Activated CD4-positive, alpha-beta T cell treated with anti-CD3 and anti-CD28 coated beads for 4 hours (primary cell): ENCODE results near the gene VAMP2.
"Not testable (repeated sequence)": the region's sequence is repeated elsewhere in the genome, so short reads cannot be mapped to it uniquely, and the experiment has no call there.

Experiments used
- DNase-seq, 2 donors: peaks; one replicate each; pipeline ENCODE4 v3.0.0-alpha.2; 2020

Gene VAMP2

DNA sequence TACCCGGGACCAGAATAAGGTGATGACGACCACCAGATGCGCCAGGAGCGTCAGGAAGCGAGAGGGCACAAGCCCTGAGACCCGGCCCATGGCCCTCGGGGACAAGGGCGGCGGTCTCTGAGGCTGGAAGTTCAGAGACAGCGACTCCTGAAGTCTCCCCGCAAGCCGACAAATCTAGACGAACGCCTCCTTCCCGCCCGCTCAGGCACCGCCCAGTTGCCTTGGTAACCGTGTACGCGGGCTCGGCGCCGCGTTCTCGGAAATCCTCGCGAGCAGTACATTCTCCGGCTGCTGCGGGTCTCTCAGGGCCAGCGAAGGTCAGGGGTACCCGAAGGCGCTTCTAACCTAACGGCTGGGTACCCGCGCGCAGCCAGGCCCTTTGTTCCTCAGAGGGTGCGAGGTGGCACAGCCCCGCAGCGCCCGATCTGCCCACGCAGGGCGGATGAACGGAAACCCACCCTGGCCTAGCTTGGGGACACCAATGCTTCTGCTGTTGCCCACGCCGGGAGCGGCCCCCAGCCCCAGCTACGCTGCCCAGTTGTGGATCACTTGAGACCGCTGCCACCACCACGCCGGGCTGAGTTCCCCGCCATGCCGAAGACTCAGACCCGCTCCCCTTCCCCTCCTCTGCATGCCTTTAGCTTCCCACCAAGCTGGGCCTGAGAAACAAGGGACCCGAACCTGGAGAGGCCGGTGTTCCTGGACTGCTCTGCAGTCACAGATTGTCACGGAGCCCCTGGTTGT lies 13.6 kb upstream of the VAMP2 start, which contains the start of gene TMEM107:
TSS of gene TMEM107 (minus strand) at position 184 of the 744 bp plus-strand sequence. CDS start at position 90, 94 bp downstream.
- peak; percentile 85 for DNase-seq

DNA sequence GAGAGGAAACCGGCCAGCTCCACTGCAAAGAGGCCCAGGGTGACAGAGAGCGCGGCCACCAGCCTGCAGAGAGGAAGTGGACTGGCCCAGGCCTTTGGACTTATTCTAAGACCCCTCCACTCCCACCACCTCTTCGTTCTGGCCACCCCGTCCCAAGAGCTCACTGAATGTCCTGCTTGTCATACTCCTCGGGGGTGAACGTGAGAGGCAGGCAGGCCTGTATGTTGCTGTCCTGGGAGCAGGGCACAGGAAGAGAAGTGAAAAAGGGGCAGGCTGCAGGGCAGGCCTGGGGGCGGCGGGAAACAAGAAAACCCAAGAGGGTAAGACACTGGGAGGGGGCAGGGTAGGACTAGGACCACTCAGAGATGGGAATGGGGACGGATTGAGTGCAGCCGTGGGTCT lies 13.0 kb upstream of the VAMP2 start:
- no peak for DNase-seq

DNA sequence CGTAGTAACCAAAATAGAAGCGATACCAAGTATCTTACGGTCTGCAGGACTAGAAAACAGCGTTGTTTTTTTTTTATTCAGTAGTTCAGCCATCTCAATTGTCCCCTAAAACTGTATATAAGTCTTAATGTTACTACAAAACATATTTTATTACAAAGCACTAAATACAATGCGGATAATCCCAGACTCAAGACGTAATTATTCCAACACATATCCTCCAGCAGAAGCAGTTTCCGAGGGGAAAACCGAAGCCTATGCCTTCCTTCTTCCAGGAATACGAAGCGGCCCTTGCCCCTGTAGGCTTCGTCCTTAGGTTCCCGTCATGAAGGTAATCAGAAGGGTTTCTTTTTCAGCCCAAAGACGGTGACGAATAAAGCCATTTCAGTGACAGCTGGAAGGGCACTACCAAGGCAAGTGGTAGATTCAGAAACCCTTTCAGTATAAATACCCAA lies 11.1 kb upstream of the VAMP2 start:
- no peak for DNase-seq

DNA sequence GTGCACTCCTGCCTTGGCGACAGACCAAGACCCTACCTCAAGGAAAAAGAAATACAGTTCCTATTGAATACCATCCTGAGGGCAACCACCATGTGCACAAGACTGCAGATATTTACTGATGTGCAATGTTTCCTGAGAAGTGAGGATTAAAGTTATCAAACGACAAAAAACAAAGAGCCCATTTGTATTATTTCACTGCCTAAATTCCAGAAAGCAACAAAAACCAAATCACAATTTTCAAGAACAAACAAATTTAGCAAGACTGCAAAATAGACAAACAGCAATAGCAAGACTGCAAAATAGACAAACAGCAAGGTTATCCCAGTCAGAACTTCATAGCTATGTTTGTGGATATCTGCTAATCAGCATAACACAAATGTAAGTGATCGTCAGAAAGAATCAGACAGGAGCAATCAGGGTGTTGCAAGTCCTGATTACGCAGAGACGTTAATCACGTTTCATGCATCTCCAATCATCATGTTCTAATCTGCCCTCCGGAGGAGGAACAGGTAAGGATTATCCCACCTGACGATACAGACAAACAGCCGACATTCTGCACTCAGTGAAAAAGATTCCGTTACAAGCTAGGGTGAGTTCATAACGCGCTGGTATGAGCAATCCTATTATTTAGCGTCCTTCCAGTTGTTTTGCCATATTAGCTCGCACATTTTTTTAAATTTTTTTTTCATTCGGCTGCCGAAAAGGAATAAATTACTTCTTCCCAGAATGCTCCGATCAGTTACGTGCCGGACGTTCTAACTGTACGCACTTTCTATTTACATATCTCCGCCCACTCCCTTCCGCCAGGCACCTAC lies 10.5 kb upstream of the VAMP2 start:
- peak; percentile 78 to 84 for DNase-seq

GRCh38 chr17:8170186-8170585 lies 7.4 kb upstream of the VAMP2 start:
- not testable (repeated sequence) for DNase-seq

DNA sequence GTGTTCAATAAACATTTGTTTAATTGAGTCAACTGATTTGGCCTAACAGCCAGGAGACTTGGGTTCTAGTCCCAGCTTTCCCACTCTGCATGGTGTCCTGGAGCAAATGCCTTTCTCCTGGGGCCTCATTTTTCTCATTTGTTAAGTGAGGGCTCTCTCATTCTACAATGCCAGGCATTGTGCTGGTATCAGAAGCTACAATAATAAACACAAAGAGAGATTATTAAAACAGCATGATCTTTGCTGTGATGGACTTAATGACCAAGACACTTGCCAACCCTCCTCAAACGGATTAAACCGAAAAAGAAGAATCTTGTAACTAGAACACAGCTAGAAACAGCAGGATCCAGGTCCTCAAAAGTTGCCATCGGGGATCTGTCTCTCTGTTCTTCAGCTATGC lies 4.8 kb upstream of the VAMP2 start:
- no peak for DNase-seq

DNA sequence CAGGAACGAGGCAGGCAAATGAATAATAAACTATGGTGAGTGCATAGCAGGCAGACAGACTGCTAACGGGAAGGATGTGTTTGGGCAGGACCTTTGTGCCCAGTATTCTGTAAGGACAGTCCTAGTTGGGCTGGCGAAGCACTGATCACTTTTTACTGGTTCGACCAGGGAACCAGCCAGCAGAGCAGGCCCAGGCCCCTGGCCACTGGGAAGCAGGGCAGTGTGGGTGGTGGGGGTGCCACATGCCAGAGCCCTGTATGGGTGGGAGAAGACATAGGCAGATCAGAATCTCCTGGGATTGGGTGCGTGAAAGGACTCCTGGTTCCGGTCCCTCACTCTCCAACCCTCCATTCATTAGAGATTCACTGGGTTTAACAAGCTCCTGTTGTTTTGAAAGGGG lies 4.0 kb upstream of the VAMP2 start:
- DNase-seq = no peak

GRCh38 chr17:8164815-8165131 lies 2.0 kb upstream of the VAMP2 start:
- DNase-seq = no peak

DNA sequence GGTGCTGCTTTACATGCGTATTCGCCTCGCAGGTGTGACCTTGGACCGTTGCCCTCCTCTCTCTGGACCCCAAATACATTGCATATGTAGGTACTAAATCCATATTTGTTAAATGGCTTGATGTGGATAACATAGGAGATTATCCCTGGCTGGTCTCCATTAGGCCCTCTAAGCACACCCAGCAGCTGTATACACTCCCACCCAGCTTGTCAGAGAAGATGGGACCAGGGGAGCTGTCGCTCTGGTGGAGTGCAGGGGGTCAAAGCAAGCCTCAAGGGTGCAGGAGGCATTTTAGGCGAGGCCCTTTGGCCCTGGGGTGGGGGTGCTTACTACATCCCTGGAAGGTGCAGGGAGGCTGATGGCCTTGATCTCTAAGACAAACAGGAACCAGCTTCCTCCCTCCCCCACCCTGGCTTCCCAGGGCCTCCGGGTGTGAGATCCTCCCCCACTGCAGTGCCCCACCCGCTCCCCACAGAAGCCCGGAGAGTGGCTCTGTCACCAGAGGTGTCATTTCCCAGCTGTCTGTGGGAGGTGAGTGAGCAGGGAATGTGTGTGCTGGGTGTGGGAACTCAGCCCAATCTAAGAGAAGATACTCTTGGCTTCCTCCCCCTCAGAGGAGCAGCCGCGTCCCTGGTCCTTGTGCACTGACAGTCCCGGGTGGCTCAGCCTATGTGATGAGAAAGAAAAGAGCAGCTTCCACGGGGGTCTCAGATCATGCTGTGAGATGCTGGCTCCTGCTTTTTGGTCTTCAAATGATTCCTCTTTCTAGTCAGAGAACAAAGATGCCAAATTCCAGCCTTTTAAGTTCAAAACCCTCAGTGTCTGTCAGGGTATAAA lies 1.4 kb upstream of the VAMP2 start:
- peak; percentile 50 to 64 for DNase-seq

- no peak for DNase-seq
These were observed 539 bp upstream of the VAMP2 start for GRCh38 chr17:8162997-8163977.

- DNase-seq = no peak
These were observed 1.2 kb downstream of the VAMP2 start for GRCh38 chr17:8161289-8162232.

DNA sequence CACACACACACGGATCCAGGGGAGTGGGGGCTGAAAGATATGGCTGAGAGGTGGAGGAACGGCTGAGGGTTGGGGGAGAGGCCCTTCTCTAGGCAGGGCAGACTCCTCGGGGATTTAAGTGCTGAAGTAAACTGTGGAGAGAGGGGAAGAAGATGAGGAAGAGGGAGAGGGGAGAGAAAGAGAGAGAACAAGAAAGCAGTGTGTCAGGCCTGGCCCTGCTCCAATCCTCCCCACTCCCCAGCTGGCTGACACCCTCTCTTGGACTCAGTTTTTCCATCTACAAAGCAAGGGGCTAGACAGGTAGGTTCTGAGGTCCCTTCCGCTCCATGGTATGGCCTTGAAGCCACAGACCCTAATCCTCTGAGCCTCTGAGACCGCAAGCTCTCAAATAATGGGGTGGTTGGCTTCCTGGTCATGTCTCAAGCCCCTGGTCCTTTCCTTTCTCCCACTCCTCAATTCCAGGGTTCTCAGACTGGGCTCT lies 2.0 kb downstream of the VAMP2 start:
- no peak for DNase-seq

DNA sequence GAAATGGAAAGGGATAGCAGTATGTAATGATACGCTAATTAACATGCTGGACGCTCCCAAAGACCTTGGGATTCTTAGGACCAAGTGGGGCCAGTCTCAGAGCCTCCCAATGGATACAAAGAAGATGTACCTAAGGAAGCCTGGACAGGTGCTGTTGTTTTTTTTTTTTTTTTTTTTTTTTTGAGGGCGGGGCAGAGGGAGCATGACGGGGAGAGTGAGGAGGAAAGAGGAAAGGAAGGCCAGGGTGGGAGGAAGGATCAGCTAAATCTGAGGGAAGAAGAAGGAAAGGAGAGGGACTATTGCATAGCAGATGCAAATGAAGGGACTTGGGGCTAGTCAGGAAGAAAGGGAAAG lies 2.5 kb downstream of the VAMP2 start:
- no peak for DNase-seq

DNA sequence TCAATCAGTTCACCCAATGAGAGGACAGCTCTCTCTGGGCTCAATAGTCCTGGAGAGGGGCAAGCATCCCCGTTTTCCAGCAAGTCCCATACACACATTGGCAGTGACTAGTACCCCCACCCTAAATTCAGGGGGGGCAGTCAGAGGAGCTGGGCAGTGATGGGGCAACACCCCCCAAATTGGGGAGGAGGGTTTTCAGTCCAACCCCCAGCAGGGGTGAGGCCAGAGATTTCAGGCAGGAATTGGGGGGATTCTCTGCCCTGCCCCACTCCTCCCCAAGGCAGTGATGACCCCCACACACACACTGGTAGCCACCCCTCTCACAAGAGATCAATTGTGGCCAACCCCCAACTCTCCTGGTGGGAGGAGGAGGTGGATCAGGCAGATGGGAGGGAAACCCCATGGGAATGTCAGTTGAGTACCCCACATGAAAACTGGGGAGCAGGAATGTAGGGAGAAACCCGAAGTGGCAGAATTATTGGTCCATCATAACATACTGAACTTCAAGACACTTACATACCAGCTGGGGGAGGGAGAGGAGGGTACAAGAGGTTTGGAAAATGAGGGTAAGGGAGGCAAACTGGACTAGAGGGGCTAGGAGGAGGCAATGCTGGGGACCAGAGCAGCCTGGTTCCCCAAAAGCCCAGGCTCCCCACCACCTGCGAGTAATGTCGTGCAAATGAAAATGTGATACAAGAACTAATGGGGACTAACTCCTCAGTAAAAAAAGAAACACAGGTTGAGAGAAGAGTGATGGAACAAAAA lies 3.1 kb downstream of the VAMP2 start:
- DNase-seq = no peak

DNA sequence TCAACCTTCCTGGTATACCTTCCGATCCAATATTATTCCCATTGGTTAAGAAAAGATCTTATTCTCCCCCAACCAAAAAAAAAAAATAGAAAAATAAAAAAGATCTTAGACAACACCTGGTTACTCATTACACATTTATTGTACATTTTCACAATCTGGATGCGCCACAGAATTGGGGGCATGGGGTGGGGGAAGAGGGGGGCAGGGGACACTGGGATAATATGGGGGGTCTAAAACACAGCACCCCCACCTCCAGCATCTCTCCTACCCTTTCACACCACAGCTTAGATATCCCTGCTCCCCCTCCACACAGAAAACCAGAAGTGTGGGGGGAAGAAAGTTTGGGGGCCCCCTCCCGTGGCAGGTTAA lies 3.7 kb downstream of the VAMP2 start:
- DNase-seq = no peak

DNA sequence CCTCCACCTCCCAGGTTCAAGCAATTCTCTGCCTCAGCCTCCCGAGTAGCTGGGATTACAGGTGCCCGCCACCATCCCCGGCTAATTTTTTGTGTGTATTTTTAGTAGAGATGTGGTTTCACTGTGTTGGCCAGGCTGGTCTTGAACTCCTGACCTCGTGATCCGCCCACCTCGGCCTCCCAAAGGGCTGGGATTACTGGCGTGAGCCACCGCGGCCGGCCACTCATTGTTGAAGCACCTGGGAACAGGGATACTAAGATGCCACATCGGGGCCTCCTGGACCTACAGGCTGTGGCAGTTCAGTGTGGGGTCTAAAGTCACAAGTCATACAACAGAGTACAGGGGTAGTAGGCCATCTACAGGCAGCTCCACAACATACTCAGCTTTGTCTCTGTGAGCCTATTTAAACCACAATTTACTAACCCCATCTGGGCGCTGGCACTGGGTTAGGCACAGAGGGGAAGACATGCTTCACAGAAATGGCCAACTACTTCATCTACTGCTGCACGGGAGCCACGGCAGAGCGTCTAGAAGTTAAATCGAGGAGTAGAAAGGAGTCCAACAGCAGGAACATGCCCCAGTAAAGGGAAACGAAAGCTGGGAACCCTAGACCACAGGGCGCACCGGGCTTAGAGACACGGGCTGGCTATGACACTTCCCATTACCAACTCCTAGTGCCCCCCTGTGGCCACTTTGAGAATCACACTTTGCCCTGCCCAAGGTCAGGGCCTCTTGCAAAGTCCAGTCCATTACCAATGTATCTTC lies 4.3 kb downstream of the VAMP2 start:
- DNase-seq = peak; percentile 81 to 87

DNA sequence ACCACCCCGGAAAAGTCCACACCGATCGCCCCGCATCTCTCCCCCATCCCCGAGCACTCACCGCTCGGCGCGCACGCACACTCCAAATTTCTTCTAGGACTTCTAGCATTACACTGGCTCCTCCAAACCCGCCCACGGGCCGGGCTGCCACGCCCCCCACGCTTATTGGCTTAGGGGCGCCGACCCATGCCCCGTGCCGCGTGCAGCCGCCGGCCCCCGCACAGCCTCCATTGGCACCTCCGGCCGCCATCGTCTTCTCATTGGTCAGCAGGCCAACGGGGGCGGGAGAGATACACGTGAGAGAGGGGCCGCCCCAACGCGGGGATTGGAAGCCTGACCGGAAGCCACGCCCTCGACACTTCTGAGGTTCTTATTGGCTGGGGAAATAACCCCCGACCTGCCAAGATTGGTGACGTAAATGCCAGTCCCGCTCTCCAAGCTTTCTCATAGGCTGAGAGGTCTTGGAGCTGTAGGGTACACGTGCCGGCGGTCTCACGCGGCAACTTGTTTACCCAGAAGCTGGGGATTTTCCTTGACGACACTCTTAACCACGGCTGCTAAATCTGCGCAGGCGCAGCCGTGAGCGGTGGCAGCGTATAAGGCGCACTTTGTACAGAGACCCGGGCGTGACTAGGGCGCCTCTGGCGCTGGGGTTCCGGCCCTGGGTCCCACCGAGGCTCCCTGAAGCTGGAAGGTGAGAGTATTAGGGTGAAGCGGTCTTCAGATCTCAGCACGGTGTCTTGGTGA lies 6.3 kb downstream of the VAMP2 start:
- peak; percentile 100 for DNase-seq

- no peak for DNase-seq
These were observed 6.8 kb downstream of the VAMP2 start for GRCh38 chr17:8155996-8156245.
